K562 (cell line): ENCODE results near the gene ILDR1. TPM values are rescaled to one million over a fixed set of nuclear protein-coding genes. Genes with fewer than 3 reads are reported as not detected.

Source experiments
- ATAC-seq: fragments of 200-7000 bp; cut with Tn5 transposase; 3 replicates; pipeline ENCODE4 v1.9.1; 2020; ENCODE audit warnings: moderate library complexity
- BruUV-seq: library from RNA; stranded (reverse); fragments of 400-500 nt; replicated peaks from 2 replicates; lab custom pipeline; 2021; lab: Mats Ljungman, UMichigan
- CTCF ChIA-PET: fragments of 300-600 bp; formaldehyde crosslinking; extraction: SDS; loops from one replicate; lab custom pipeline; 2021; ENCODE audit warnings: low intra/inter-chr PET ratio; lab: Yijun Ruan, JAX
- POLR2A ChIA-PET: fragments of 300-600, 350-650 bp; sonication (Branson Sonifier 250); formaldehyde crosslinking; extraction: SDS; loops from one replicate; lab custom pipeline; 2021; ENCODE audit warnings: antibody characterized with exemption, inconsistent platforms; lab: Yijun Ruan, JAX
- DNase-seq, 4 experiments: peaks; one replicate each; pipeline versions ENCODE4 v3.0.0 to v3.0.0-alpha.2; 2011 to 2018; ENCODE audit warnings: low spot score in 3 of 4, mixed read lengths in 3 of 4; ENCODE audit errors: extremely low read depth in 1 of 4
- FAIRE-seq: peaks from 2 replicates; lab custom pipeline; 2011; peaks lifted over from hg19 to GRCh38; lab: Jason Lieb, UNC
- H2AFZ ChIP-seq: 2 replicates; pipeline ENCODE4 v1.6.0; 2011; ENCODE audit warnings: low read depth, low read length, control low read depth, inconsistent platforms
- H3K27ac ChIP-seq: fragments of 200-600 bp; 3 replicates; pipeline ENCODE4 v1.8.0; 2011; ENCODE audit warnings: low read depth, mild to moderate bottlenecking, control low read depth, inconsistent platforms, low read length, moderate library complexity, mixed read lengths; ENCODE audit errors: extremely low read depth
- H3K27me3 ChIP-seq, 2 experiments: fragments of 300-600 bp in 1 of 2; 2 replicates in 1 of 2; 3 replicates in 1 of 2; pipeline versions ENCODE4 v1.6.0 to v1.8.0; 2011; ENCODE audit warnings: inconsistent platforms in 2 of 2, low read length in 2 of 2, mild to moderate bottlenecking in 1 of 2, mixed read lengths in 1 of 2, moderate library complexity in 1 of 2; ENCODE audit not compliant: control insufficient read depth in 2 of 2, insufficient read depth in 2 of 2
- H3K36me3 ChIP-seq: fragments of 300-600 bp; 3 replicates; pipeline ENCODE4 v1.8.0; 2011; ENCODE audit warnings: mild to moderate bottlenecking, low read length, inconsistent platforms; ENCODE audit not compliant: control insufficient read depth, insufficient read depth
- H3K4me1 ChIP-seq, 2 experiments: fragments of 200-600 bp in 1 of 2; replicated peaks in 1 of 2; 2 replicates in 1 of 2; 3 replicates in 1 of 2; pipeline versions ENCODE4 v1.5.1 to v1.8.0; 2011; ENCODE audit warnings: inconsistent platforms in 2 of 2, low read length in 2 of 2, mild to moderate bottlenecking in 1 of 2, mixed read lengths in 1 of 2, moderate library complexity in 1 of 2; ENCODE audit not compliant: control insufficient read depth in 2 of 2, insufficient read depth in 2 of 2
- H3K4me2 ChIP-seq: 2 replicates; pipeline ENCODE4 v1.6.1; 2011; ENCODE audit warnings: low read length, control low read depth, inconsistent platforms, mixed read lengths; ENCODE audit not compliant: insufficient read depth
- H3K4me3 ChIP-seq: fragments of 200-600 bp; sonication (generic), shearing (Covaris generic); 2 replicates; pipeline ENCODE4 v1.5.1; 2016; ENCODE audit warnings: control low read depth, inconsistent platforms
- H3K79me2 ChIP-seq: fragments of 200-600 bp; 3 replicates; pipeline ENCODE4 v1.8.0; 2011; ENCODE audit warnings: low read length, inconsistent platforms; ENCODE audit not compliant: control insufficient read depth, insufficient read depth
- H3K9ac ChIP-seq, 2 experiments: 2 replicates each; pipeline versions ENCODE4 v1.6.0 to v1.6.1; 2011; ENCODE audit warnings: low read depth in 2 of 2, low read length in 2 of 2, control low read depth in 1 of 2, inconsistent platforms in 1 of 2, mild to moderate bottlenecking in 1 of 2, mixed read lengths in 1 of 2; ENCODE audit not compliant: insufficient read depth in 1 of 2
- H3K9me1 ChIP-seq: one replicate; pipeline ENCODE4 v1.6.0; 2011; ENCODE audit warnings: inconsistent platforms, mild to moderate bottlenecking, low read length, moderate library complexity; ENCODE audit not compliant: control insufficient read depth, insufficient read depth
- H3K9me3 ChIP-seq: replicated peaks from 2 replicates; pipeline ENCODE4 v1.5.1; 2011; ENCODE audit warnings: low read depth, low read length, inconsistent platforms; ENCODE audit not compliant: control insufficient read depth, insufficient read depth
- H4K20me1 ChIP-seq: replicated peaks from 2 replicates; pipeline ENCODE4 v1.6.1; 2011; ENCODE audit warnings: low read length, inconsistent platforms, mixed read lengths; ENCODE audit not compliant: control insufficient read depth, insufficient read depth
- ILF3 ChIP-seq: fragments of 450-650 bp; IDR thresholded peaks from 2 replicates; pipeline ENCODE4 v1.6.1; 2018; ENCODE audit warnings: antibody characterized with exemption, mild to moderate bottlenecking, moderate library complexity, borderline replicate concordance
- SIN3A ChIP-seq, 2 experiments: fragments of 150-350 bp in 1 of 2; IDR thresholded peaks; 2 replicates each; pipeline ENCODE4 v1.6.1; 2011 to 2016; ENCODE audit warnings: borderline replicate concordance in 2 of 2, low read depth in 2 of 2, low read length in 2 of 2, mild to moderate bottlenecking in 2 of 2, moderate library complexity in 2 of 2; ENCODE audit not compliant: control insufficient read depth in 1 of 2
- ZNF584 ChIP-seq: fragments of 200-800 bp; sonication (Bioruptor generic); IDR thresholded peaks from 2 replicates; pipeline ENCODE4 v1.6.1; 2016; ENCODE audit warnings: low read depth, mild to moderate bottlenecking, missing genetic modification characterization, missing compliant biosample characterization
- WGBS: fragments of 100-300 bp; shearing (Covaris generic); methylation state at CpG from one replicate; pipeline ENCODE4 v1.1.6; 2016; ENCODE audit warnings: low coverage, mixed read lengths; ENCODE audit not compliant: insufficient coverage; ENCODE audit errors: missing lambda C conversion rate; 5-methylcytosine and 5-hydroxymethylcytosine counted together
- in situ Hi-C: fragments of 300-500 bp; cut with MboI; formaldehyde crosslinking; loops from 4 replicates; pipeline ENCODE4 v1.15.0; 2018; ENCODE audit warnings: inconsistent platforms, mixed read lengths
- intact Hi-C: fragments of 100-400 bp; cut with micrococcal nuclease; formaldehyde crosslinking; loops from 2 replicates; pipeline ENCODE4 v1.14.2; 2022
- polyA plus RNA-seq, 8 experiments: library from polyadenylated mRNA; depleted of rRNA in 4 of 8; stranded (reverse) in 5 of 8; unstranded in 3 of 8; fragments of >200 nt; fragmentation: Nextera tagmentation in 2 of 8; fragmentation: Illumina TruSeq in 1 of 8; extraction: Ambion mirVana in 2 of 8; extraction: Trizol in 1 of 8; gene quantifications; 2 replicates each; pipeline versions ENCODE4 v1.2.1 to v1.2.3, GENCODE V29; 2011 to 2014; ENCODE audit warnings: inconsistent platforms in 1 of 8, missing spikeins in 1 of 8
- total RNA-seq, 7 experiments: library from RNA; depleted of rRNA in 6 of 7; stranded (reverse); fragments of >200 nt in 6 of 7; fragmentation: Illumina TruSeq in 2 of 7; extraction: Trizol in 2 of 7; gene quantifications; 2 replicates each; pipeline versions ENCODE4 v1.2.1 to v1.2.3, GENCODE V29; 2011 to 2021; ENCODE audit warnings: low replicate concordance in 1 of 7
- TF ChIP-seq, protein P1 (sequence below), 2 experiments: fragments of 450-650 bp; IDR thresholded peaks; 2 replicates each; pipeline ENCODE4 v1.6.1; 2016; ENCODE audit warnings: mild to moderate bottlenecking in 2 of 2, borderline replicate concordance in 1 of 2, low read depth in 1 of 2, moderate library complexity in 1 of 2

The ILDR1 gene
- total and polyA plus RNA-seq, 9 of the 15 experiments (the other 6 are each of a cell fraction or from before 2014, with no cell fraction given) = 0.04 TPM; not detected in 8

DNA sequence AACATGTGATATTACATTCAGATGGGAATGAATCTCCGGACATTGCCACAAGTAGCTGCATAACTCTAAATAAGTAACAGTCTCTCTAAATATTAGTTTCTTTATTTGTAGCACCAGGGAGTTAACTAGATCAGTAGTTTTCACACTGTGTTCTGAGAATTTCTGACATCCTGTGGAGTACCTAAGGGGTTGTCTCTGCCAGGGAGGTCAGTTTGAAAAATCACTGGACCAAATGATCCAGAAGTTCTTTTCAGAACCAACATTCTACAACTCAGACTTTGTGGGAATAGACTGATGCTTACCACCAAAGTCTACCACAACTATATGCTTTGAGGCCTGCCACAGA is 9.0 kb upstream of the ILDR1 start:
- no TSS peak for BruUV-seq
- H3K9me1 ChIP-seq = no peaks in the 10 kb centered on the region
- no peak overlapping the region for H3K9ac ChIP-seq
- H3K27me3 ChIP-seq = no peaks in the 10 kb centered on the region
- no peaks in the 10 kb centered on the region for H3K36me3 ChIP-seq
- in situ Hi-C loops = no loop called here
- ChIA-PET CTCF (no interaction called here), POLR2A (no interaction called here)
- H3K4me2 ChIP-seq = no peak overlapping the region
- H3K27ac ChIP-seq = no peak overlapping the region
- FAIRE-seq (no peak), DNase-seq (no peak), ATAC-seq (no peak)
- H3K4me1 ChIP-seq = no peaks in the 10 kb centered on the region
- H3K9me3 ChIP-seq = no peaks in the 10 kb centered on the region
- H3K79me2 ChIP-seq = no peaks in the 10 kb centered on the region
- no peak overlapping the region for H3K4me3 ChIP-seq
- TF ChIP-seq ILF3 (no peak), SIN3A (IDR thresholded peaks at IDR 0.05; ENCODE audit: borderline replicate concordance in 2 of 2, control insufficient read depth in 1 of 2, low read depth in 2 of 2, low read length in 2 of 2) (no peak), ZNF584 (no peak)
- TF ChIP-seq, protein P1, sequence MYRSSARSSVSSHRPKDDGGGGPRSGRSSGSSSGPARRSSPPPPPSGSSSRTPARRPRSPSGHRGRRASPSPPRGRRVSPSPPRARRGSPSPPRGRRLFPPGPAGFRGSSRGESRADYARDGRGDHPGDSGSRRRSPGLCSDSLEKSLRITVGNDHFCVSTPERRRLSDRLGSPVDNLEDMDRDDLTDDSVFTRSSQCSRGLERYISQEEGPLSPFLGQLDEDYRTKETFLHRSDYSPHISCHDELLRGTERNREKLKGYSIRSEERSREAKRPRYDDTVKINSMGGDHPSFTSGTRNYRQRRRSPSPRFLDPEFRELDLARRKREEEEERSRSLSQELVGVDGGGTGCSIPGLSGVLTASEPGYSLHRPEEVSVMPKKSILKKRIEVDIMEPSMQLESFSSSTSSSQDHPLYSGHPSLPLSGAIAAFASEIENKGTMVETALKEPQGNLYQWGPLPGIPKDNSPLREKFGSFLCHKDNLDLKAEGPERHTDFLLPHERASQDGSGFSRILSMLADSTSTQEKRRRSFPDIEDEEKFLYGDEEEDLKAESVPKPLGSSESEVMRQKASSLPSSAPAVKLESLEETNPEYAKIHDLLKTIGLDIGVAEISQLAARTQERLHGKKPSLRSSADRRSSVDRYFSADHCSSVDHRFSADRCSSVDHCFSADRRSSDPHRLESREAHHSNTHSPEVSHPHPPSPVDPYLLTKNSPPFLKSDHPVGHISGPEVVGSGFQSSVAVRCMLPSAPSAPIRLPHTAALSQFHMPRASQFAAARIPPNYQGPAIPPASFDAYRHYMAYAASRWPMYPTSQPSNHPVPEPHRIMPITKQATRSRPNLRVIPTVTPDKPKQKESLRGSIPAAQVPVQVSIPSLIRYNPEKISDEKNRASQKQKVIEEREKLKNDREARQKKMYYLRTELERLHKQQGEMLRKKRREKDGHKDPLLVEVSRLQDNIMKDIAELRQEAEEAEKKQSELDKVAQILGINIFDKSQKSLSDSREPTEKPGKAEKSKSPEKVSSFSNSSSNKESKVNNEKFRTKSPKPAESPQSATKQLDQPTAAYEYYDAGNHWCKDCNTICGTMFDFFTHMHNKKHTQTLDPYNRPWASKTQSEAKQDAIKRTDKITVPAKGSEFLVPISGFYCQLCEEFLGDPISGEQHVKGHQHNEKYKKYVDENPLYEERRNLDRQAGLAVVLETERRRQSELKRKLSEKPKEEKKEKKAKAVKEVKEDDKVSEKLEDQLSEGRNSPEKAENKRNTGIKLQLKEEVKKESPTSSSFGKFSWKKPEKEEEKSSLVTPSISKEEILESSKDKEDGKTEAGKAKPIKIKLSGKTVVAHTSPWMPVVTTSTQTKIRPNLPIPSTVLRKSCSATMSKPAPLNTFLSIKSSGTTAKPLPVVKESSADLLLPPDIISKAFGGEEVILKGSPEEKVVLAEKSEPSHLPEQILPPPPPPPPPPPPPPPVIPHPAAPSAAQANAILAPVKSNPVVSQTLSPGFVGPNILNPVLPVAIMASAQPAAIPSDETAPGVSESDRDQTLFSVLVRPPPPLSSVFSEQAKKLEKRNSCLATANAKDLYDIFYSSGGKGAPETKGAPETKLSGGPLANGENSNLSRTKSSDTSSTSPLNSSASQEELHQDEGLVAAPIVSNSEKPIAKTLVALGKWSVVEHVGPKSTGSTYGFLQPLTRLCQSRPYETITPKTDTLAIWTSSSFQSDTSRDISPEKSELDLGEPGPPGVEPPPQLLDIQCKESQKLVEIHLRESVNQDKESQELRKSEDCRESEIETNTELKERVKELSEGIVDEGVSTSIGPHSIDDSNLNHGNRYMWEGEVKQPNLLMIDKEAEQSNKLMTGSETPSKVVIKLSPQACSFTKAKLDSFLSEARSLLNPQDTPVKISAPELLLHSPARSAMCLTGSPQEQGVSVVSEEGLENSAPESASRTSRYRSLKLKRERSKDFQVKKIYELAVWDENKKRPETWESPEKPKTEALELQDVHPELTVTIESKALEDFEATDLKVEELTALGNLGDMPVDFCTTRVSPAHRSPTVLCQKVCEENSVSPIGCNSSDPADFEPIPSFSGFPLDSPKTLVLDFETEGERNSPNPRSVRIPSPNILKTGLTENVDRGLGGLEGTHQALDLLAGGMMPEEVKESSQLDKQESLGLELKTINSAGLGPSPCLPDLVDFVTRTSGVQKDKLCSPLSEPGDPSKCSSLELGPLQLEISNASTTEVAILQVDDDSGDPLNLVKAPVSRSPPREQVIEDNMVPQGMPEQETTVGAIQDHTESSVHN (IDR thresholded peaks at IDR 0.05; ENCODE audit: borderline replicate concordance in 1 of 2, low read depth in 1 of 2) = no peak
- TF ChIP-seq, all 486 proteins: peak for 0
- intact Hi-C loops = no loop called here
- Histone ChIP-seq H4K20me1 (no peaks in the 10 kb centered on the region), H2AFZ (no peak overlapping the region)
- WGBS = 0% methylated on average over 1 of the region's 1 CpG
